ENCODE data around the gene AQP3.
A peak's percentile ranks its signal among the peaks of the same experiment; 100 is the strongest.
"Not testable (repeated sequence)": the region's sequence is repeated elsewhere in the genome, so short reads cannot be mapped to it uniquely, and the experiment has no call there.

The AQP3 gene

GRCh38 chr9:33464045-33464636 is 16.7 kb upstream of the AQP3 start:
- no peak for DNase-seq

- DNase-seq = no peak
Observed at GRCh38 chr9:33463151-33463550, 15.8 kb upstream of the AQP3 start.

DNA sequence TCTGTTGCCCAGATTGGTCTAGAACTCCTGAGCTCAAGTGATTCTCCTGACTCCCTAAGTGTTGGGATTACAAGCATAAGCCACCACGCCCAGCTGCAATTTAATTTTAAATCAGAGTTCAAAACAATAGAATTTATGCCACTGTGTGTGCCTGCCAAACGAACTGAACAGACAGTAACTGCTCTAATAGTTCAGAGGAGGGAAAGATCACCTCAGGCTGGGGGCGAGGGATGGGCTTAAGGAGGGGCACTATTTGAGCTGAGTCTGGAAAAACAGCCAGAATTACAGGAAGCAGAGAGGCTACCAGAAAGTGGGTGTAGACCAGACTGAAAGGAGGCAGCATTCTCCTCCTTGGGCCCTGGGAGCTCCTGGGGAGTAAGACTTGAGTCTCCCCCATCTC is 14.1 kb upstream of the AQP3 start:
- DNase-seq = no peak

DNA sequence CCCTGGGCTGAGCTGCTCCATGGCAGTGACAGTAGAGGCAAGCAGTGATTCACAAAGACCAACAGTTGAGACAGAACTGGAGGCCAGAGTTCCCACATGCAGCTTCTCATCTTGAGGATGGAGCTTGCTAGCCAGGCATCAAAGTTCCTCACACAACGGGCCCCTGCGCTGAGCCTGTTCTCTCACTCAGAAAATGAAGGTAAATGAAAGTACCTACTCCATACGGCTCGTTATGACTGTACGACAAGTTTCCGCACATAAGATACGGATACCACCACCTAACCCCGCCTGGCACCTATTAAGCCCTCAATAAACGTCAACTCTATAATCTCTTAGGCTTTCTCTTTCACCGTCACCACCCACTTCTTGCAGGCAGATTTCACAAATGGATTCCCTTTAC is 13.5 kb upstream of the AQP3 start:
- DNase-seq = no peak

GRCh38 chr9:33459115-33459514 is 11.7 kb upstream of the AQP3 start:
- no peak for DNase-seq

GRCh38 chr9:33458444-33458843 is 11.1 kb upstream of the AQP3 start:
- peak; percentile 72 for DNase-seq

DNA sequence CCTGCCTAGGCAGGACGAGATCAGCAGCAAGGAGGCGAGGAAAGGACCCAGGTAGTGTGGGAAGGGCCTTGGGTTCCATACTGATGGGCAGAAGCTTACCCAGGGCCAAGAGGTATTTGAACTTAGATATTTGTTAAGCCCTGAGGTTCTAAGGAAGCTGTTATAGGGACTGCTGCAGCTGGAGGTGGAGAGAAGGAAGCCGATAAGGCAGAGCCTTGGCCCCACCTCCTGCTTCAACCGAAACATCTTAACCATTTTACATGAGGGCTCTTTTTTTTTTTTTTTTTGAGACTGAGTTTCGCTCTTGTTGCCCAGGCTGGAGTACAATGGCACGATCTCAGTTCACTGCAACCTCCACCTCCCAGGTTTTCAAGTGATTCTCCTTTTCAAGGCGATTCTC is 8.6 kb upstream of the AQP3 start:
- no peak for DNase-seq

- not testable (repeated sequence) for DNase-seq
Observed at GRCh38 chr9:33455456-33455855, 8.1 kb upstream of the AQP3 start.

GRCh38 chr9:33454661-33455026 is 7.3 kb upstream of the AQP3 start:
- not testable (repeated sequence) for DNase-seq

DNA sequence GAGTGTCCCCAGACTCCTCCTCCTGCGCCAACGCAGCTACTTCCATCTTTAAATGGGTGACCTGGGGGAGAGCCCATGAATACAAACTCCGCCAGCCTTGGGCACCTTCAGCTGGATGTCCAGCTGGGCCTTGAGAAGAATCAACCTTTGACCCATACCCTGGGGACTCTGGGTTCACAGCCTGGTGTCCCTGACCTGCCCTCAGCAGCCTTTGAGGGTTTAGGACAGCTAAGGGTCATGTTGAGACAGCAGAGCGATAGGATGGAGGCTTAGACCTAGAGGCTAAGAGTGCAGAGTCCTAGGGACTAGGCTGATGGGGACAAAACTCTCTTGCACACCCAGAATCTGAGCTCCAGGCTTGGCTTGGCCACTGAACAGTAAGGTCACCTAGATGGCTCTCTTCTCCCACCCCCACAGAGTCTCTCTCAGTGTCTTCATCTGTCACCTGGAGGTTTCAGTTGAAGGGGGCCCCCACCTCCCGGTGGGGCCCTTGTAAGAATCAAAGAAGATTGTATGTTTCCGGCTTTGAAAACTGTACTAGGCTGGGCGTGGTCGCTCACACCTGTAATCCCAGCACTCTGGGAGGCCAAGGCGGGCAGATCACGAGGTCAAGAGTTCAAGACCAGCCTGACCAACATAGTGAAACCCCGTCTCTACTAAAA is 6.7 kb upstream of the AQP3 start:
- no peak for DNase-seq

DNA sequence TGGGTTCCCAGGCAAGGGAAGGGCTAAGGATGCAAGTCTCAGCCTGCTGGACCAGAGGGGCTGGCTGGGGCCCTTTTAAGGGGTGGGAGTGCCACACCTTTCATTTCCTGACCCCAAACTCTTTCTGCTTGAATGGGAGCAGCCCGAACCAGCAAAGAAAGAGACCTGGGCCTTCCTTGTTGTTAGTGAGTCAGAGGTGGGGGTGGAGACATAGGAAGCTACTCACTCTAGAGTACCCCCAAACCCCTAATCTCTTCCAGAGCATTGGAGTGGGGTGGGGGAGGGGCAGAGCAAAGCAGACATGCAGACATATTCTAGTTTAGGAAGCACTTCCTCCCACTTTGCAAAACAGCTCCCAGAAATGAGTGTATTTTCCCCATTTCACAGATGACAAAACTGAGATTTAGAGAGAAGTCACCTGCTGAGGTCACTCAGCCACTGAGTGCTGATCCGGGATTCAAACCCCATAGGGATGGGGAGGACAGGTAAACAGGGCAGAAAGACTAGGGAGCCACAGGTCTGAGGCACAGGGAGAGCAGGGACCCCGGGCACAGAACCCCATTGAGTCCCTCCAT is 6.0 kb upstream of the AQP3 start:
- DNase-seq = no peak

DNA sequence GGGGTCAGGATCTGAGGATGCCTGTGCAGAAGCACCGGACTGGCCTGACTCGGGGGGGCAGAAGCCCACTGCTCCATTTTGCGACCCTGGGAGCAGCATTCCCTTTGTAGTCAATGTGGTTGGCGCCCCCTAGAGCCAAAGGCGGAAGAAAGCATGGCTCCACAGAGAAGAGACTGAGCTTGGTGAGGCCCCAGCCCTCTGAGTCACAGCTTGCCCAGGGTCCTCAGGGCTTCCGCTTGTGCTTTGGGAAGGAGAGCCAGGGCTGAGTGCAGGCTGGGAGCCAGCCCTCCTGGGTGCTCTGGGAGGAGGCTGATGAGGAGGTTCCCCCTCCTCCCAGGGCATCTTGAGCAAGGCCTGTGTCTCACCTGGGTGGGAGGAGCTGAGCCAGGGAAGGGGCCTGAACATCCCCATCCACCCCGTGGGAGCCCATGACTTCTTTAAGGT is 5.5 kb upstream of the AQP3 start:
- peak; percentile 58 for DNase-seq

- no peak for DNase-seq
Observed at GRCh38 chr9:33450621-33451146, 3.3 kb upstream of the AQP3 start.

DNA sequence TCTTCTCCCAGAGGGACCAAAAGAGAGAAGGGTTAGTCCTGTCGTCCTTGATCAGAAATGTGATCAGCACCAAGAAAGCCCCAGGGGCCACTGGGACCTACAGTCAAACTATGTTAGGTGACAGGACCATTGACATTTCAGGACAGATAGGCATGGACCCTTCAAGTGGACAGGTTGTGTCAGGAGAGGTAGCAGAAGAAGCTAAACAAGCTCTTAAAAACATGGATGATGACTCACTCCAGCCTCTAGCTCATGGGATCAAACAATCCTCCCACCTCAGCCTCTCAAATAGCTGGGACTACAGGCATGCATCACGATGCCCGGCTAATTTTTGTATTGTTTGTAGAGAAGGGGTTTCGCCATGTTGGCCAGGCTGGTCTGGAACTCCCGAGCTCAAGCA is 2.3 kb upstream of the AQP3 start:
- no peak for DNase-seq

DNA sequence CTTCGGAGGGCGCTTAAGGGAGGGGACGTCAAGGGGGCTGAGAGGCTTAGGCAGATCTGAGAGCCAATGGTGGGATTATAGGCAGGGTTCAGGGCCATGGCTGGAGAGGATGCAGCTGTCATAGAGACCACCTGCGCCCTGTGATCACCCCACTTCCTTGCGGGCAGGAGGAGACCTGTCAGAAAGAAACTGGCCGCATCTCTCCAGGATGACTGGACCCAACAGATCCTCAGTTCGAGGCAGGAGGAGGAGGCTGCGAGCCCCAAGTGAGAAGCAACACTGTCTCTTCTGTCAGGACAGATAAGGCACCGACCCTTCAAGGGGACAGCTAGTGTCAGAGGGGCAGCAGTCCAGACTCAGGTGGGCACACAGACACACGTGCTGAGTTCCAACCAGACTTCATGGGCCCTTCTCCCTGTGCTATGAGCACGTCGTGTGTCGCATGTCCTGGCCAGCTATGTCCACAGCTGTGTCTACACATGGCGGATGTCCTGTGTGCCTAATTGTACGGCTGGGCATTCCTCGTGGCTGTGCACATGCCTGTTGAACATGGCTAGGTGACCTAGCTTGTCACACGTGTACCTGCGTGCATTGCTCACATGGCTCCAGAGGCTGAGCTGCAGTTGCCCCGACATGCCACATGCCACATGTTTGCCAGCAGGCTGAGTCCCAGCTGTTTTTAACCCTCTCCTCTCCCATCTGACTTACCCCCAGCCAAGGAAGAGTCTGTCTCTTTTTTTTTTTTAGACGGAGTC is 583 bp upstream of the AQP3 start:
- DNase-seq = no peak

- peak; percentile 37 for DNase-seq
Observed at GRCh38 chr9:33446240-33446945, 1.0 kb downstream of the AQP3 start.

GRCh38 chr9:33445389-33446239 is 1.8 kb downstream of the AQP3 start:
- DNase-seq = no peak

DNA sequence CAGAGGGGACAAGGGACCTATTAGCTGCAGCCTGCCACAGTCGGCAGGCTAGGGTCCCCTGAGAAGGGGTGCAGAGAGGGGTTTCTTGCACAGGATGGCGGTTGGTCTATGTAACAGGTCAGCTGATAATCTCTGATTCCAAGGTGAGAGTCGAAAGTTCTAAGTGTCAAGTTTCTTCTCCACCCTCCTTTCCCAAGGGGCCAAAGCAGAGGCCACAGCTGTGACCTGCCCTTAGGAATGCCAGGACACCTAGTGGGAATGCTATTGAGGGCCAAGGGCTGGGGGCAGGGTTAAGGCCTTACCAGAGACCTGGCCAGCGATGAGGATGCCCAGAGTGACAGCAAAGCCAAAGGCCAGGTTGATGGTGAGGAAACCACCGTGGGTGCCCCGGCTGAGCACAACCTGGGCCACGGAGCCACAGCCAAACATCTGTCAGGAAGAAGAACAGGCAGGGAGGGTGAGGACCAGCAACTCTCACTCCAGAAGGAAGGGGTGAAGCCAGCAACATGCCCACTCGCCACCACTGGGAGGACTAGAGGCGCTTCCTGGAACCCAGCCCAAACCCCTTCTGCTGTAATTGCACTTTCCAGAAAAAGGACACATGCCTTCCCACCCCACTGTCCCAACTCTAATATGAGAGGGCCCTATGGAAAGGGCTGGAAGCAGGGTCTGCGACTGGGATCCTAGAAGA is 3.8 kb downstream of the AQP3 start:
- DNase-seq = no peak

- no peak for DNase-seq
Observed at GRCh38 chr9:33443047-33443446, 4.3 kb downstream of the AQP3 start.

DNA sequence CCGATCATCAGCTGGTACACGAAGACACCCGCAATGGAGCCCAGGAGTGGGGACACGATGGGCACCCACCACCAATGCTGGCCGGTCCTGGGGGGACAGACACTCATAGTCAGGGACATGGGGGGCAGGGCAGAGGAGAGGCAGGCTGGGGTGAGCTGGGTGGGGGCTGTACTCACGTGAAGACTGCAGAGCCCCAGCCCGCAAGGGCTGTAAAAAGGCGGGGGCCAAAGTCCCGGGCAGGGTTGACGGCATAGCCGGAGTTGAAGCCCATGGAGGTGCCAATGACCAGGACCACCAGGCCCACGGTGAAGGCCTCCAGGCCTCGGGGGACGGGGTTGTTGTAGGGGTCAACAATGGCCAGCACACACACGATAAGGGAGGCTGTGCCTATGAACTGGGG is 5.3 kb downstream of the AQP3 start:
- no peak for DNase-seq

GRCh38 chr9:33440609-33441008 is 6.8 kb downstream of the AQP3 start:
- DNase-seq = no peak

Measured in activated CD8-positive, alpha-beta memory T cell treated with anti-CD3 and anti-CD28 coated beads, Interleukin-2, amount 50 U/mL, for 4 hours (primary cell).